Endothelial cell of umbilical vein (primary cell): Measurements from ENCODE around the gene OSGIN1. TPM values are rescaled to one million over a fixed set of nuclear protein-coding genes. Genes with fewer than 3 reads are reported as not detected.

ENCODE experiments used
- BruUV-seq: library from RNA; stranded (reverse); fragments of 400-500 nt; replicated peaks from 2 replicates; lab custom pipeline; 2021; lab: Mats Ljungman, UMichigan
- CTCF ChIA-PET: fragments of 300-600, 350-600 bp; sonication (Branson Sonifier 250); formaldehyde crosslinking; loops from one replicate; lab custom pipeline; 2021; ENCODE audit warnings: antibody characterized with exemption, inconsistent platforms; lab: Charles Lee
- POLR2A ChIA-PET: fragments of 300-600, 350-600 bp; sonication (Branson Sonifier 250); formaldehyde crosslinking; loops from one replicate; lab custom pipeline; 2021; ENCODE audit warnings: antibody characterized with exemption, inconsistent platforms; lab: Charles Lee
- DNase-seq: peaks from one replicate; pipeline ENCODE4 v3.0.0-alpha.2; 2011; ENCODE audit warnings: low read depth, low spot score
- FAIRE-seq: peaks from 2 replicates; lab custom pipeline; 2011; peaks lifted over from hg19 to GRCh38; lab: Jason Lieb, UNC
- H2AFZ ChIP-seq: 2 replicates; pipeline ENCODE4 v1.6.0; 2012; ENCODE audit warnings: low read depth, low read length, control low read depth, inconsistent platforms
- H3K27ac ChIP-seq: 2 replicates; pipeline ENCODE4 v1.5.1; 2011; ENCODE audit warnings: low read depth, mild to moderate bottlenecking, control low read depth, low read length, moderate library complexity; ENCODE audit not compliant: insufficient read depth
- H3K27me3 ChIP-seq, 2 experiments: 2 replicates each; pipeline versions ENCODE4 v1.6.0 to v1.6.1; 2011; ENCODE audit warnings: low read length in 2 of 2, mixed read lengths in 1 of 2; ENCODE audit not compliant: control insufficient read depth in 2 of 2, insufficient read depth in 2 of 2
- H3K36me3 ChIP-seq, 2 experiments: 2 replicates in 1 of 2; 3 replicates in 1 of 2; pipeline ENCODE4 v1.5.1; 2011; ENCODE audit warnings: low read length in 2 of 2, mild to moderate bottlenecking in 1 of 2, moderate library complexity in 1 of 2; ENCODE audit not compliant: control insufficient read depth in 2 of 2, insufficient read depth in 2 of 2; ENCODE audit errors: extremely low read depth in 1 of 2
- H3K4me1 ChIP-seq: 3 replicates; pipeline ENCODE4 v1.5.1; 2011; ENCODE audit warnings: mild to moderate bottlenecking, low read length; ENCODE audit not compliant: control insufficient read depth, insufficient read depth; ENCODE audit errors: extremely low read depth
- H3K4me2 ChIP-seq: 2 replicates; pipeline ENCODE4 v1.6.1; 2011; ENCODE audit warnings: low read length, control low read depth, mixed read lengths; ENCODE audit not compliant: insufficient read depth
- H3K4me3 ChIP-seq, 3 experiments: fragments of 200-600 bp in 1 of 3; sonication (generic), shearing (Covaris generic) in 1 of 3; replicated peaks in 1 of 3; 2 replicates each; pipeline ENCODE4 v1.5.1; 2011 to 2016; ENCODE audit warnings: control low read depth in 3 of 3, low read length in 3 of 3, mild to moderate bottlenecking in 2 of 3, inconsistent platforms in 1 of 3, low read depth in 1 of 3, moderate library complexity in 1 of 3; ENCODE audit not compliant: insufficient read depth in 1 of 3
- H3K79me2 ChIP-seq: 2 replicates; pipeline ENCODE4 v1.6.0; 2012; ENCODE audit warnings: low read length, inconsistent platforms; ENCODE audit not compliant: control insufficient read depth, insufficient read depth
- H3K9ac ChIP-seq: replicated peaks from 2 replicates; pipeline ENCODE3; 2011; ENCODE audit warnings: low read length, control low read depth; ENCODE audit not compliant: insufficient read depth; ENCODE audit errors: extremely low read depth
- H3K9me1 ChIP-seq: replicated peaks from 3 replicates; pipeline ENCODE4 v1.6.0; 2011; ENCODE audit warnings: mild to moderate bottlenecking, low read length; ENCODE audit not compliant: control insufficient read depth, insufficient read depth; ENCODE audit errors: extremely low read depth
- H3K9me3 ChIP-seq: replicated peaks from 2 replicates; pipeline ENCODE4 v1.5.1; 2012; ENCODE audit warnings: low read length, inconsistent platforms; ENCODE audit not compliant: control insufficient read depth, insufficient read depth
- H4K20me1 ChIP-seq: replicated peaks from 2 replicates; pipeline ENCODE3; 2011; ENCODE audit warnings: mild to moderate bottlenecking, low read length; ENCODE audit not compliant: control insufficient read depth, insufficient read depth; ENCODE audit errors: extremely low read depth
- CTCF ChIP-seq, 2 donors: IDR thresholded peaks; 1 replicate in 1 of 2; 2 replicates in 1 of 2; pipeline ENCODE4 v1.5.1; 2011; ENCODE audit warnings: low read length in 2 of 2, mild to moderate bottlenecking in 2 of 2, moderate library complexity in 2 of 2, control low read depth in 1 of 2, inconsistent platforms in 1 of 2, low read depth in 1 of 2; ENCODE audit not compliant: insufficient read depth in 1 of 2; ENCODE audit errors: extremely low read depth in 1 of 2
- EZH2 ChIP-seq: IDR thresholded peaks from 2 replicates; pipeline ENCODE4 v1.6.1; 2012; ENCODE audit warnings: borderline replicate concordance, low read depth, mild to moderate bottlenecking, moderate library complexity, low read length, inconsistent platforms; ENCODE audit not compliant: severe bottlenecking
- FOS ChIP-seq: IDR thresholded peaks from 2 replicates; pipeline ENCODE4 v1.6.1; 2011; ENCODE audit warnings: mild to moderate bottlenecking, low read length, moderate library complexity, borderline replicate concordance; ENCODE audit not compliant: insufficient read depth
- GATA2 ChIP-seq: IDR thresholded peaks from 2 replicates; pipeline ENCODE4 v1.7.0; 2011; ENCODE audit warnings: low read depth, mild to moderate bottlenecking, moderate library complexity, mixed read lengths, low read length; ENCODE audit not compliant: insufficient read length, insufficient read depth
- JUN ChIP-seq: IDR thresholded peaks from 2 replicates; pipeline ENCODE4 v1.6.1; 2011; ENCODE audit warnings: borderline replicate concordance, low read depth; ENCODE audit not compliant: insufficient read length, insufficient read depth
- MAX ChIP-seq: IDR thresholded peaks from 2 replicates; pipeline ENCODE4 v1.6.1; 2011; ENCODE audit not compliant: insufficient read depth, insufficient read length
- MYC ChIP-seq: IDR thresholded peaks from one replicate; pipeline ENCODE4 v1.6.1; 2011; ENCODE audit warnings: mild to moderate bottlenecking, low read depth, low read length
- POLR2A ChIP-seq: IDR thresholded peaks from 2 replicates; pipeline ENCODE4 v1.6.1; 2012; ENCODE audit warnings: low read depth, mild to moderate bottlenecking, control low read depth, low read length
- POLR2AphosphoS5 ChIP-seq: IDR thresholded peaks from 2 replicates; pipeline ENCODE4 v1.6.1; 2012; ENCODE audit warnings: low read depth, mild to moderate bottlenecking, control low read depth, low read length, moderate library complexity; ENCODE audit not compliant: insufficient read depth
- dilution Hi-C: fragments of 300-500 bp; cut with MboI; formaldehyde crosslinking; loops from one replicate; pipeline ENCODE4 v1.15.0; 2019; ENCODE audit warnings: low sequenced_read_pairs; ENCODE audit not compliant: extremely low pct_ligation_motif_present
- intact Hi-C: fragments of 100-400 bp; cut with micrococcal nuclease; formaldehyde crosslinking; loops from one replicate; pipeline ENCODE4 v1.10.0; 2022
- polyA plus RNA-seq, 4 experiments: library from polyadenylated mRNA; depleted of rRNA in 3 of 4; stranded (reverse) in 3 of 4; unstranded in 1 of 4; fragments of >200 nt; gene quantifications; 2 replicates each; pipeline versions ENCODE4 v1.2.1 to v1.2.3, GENCODE V29; 2011 to 2012; ENCODE audit warnings: missing spikeins in 1 of 4
- total RNA-seq: library from RNA; stranded (reverse); gene quantifications from 2 replicates; pipeline ENCODE4 v1.2.3, GENCODE V29; 2021

The OSGIN1 gene
- total and polyA plus RNA-seq, 2 donors (not counting 3 experiments of a cell fraction or from before 2014, with no cell fraction given), result 9.2 to 11.0 TPM

- Histone ChIP-seq H3K9me1 (no peaks in the 10 kb centered on the region), H3K4me1 (no peaks in the 10 kb centered on the region), H4K20me1 (no peaks in the 10 kb centered on the region), H3K4me2 (no peak overlapping the region), H3K27ac (no peak overlapping the region), H3K9me3 (no peaks in the 10 kb centered on the region), H3K27me3 (peaks cover 0 to 1% of the 10 kb centered on the region in 2 experiments), H3K4me3 (no peak overlapping the region), H2AFZ (no peak overlapping the region), H3K79me2 (no peaks in the 10 kb centered on the region), H3K9ac (no peak overlapping the region), H3K36me3 (no peaks in the 10 kb centered on the region)
- TF ChIP-seq GATA2 (no peak), MAX (no peak), POLR2AphosphoS5 (no peak), POLR2A (no peak), MYC (no peak), FOS (no peak), JUN (no peak), EZH2 (no peak), CTCF (IDR thresholded peaks at IDR 0.05; ENCODE audit: extremely low read depth in 1 of 2, insufficient read depth in 1 of 2, low read depth in 1 of 2, low read length in 2 of 2) (no peak)
- ChIA-PET POLR2A (no interaction called here), CTCF (no interaction called here)
- intact Hi-C loops (no loop called here), dilution Hi-C loops (no loop called here)
- BruUV-seq, result no TSS peak
- no peak for DNase-seq
- FAIRE-seq, result no peak
Measured at GRCh38 chr16:84005391-84005790, 52.4 kb downstream of the OSGIN1 start.
